HS-27A (cell line): ENCODE results near the gene NSMCE4A.
"Not testable (repeated sequence)": the region's sequence is repeated elsewhere in the genome, so short reads cannot be mapped to it uniquely, and the experiment has no call there.

Source experiments
- DNase-seq: peaks from one replicate; pipeline ENCODE4 v3.0.0-alpha.2; 2012; ENCODE audit warnings: low read depth, missing footprints

Gene NSMCE4A

GRCh38 chr10:121935702-121936101, 39.3 kb downstream of the NSMCE4A start:
- no peak for DNase-seq

- not testable (repeated sequence) for DNase-seq
Observed at GRCh38 chr10:121930268-121931085, 44.5 kb downstream of the NSMCE4A start.

- not testable (repeated sequence) for DNase-seq
Observed at GRCh38 chr10:121929585-121930267, 45.3 kb downstream of the NSMCE4A start.

GRCh38 chr10:121928528-121928884, 46.5 kb downstream of the NSMCE4A start:
- DNase-seq: no peak

GRCh38 chr10:121927841-121928527, 47.0 kb downstream of the NSMCE4A start, which contains the start of gene ATE1:
Gene ATE1 (minus strand): TSS chr10:121928031. CDS start chr10:121927949, 82 bp downstream.
- DNase-seq: peak; percentile 54

GRCh38 chr10:121927318-121927840, 47.6 kb downstream of the NSMCE4A start:
- no peak for DNase-seq

GRCh38 chr10:121926671-121927317, 48.2 kb downstream of the NSMCE4A start:
- DNase-seq: no peak

- no peak for DNase-seq
Observed at GRCh38 chr10:121926157-121926556, 48.9 kb downstream of the NSMCE4A start.

- no peak for DNase-seq
Observed at GRCh38 chr10:121921238-121921931, 53.6 kb downstream of the NSMCE4A start.

- DNase-seq: no peak
Observed at GRCh38 chr10:121919666-121920065, 55.4 kb downstream of the NSMCE4A start.

GRCh38 chr10:121918800-121919199, 56.2 kb downstream of the NSMCE4A start:
- not testable (repeated sequence) for DNase-seq

- DNase-seq: no peak
Observed at GRCh38 chr10:121914661-121915060, 60.4 kb downstream of the NSMCE4A start.

- DNase-seq: no peak
Observed at GRCh38 chr10:121911421-121911697, 63.7 kb downstream of the NSMCE4A start.

GRCh38 chr10:121910673-121911420, 64.2 kb downstream of the NSMCE4A start:
- DNase-seq: no peak
